ENCODE data around the gene PIAS4. TPM values are rescaled to one million over a fixed set of nuclear protein-coding genes. Genes with fewer than 3 reads are reported as not detected.

PIAS4 gene
- total RNA-seq, 1 donor from 2014 or later, result 56.3 TPM

- Mint-ChIP-seq H3K4me1 (ENCODE audit: low read depth) (no peaks in the 10 kb centered on the region), H3K4me3 (ENCODE audit: low read depth) (no peak overlapping the region), H3K9me3 (ENCODE audit: low read depth) (no peaks in the 10 kb centered on the region), H3K36me3 (ENCODE audit: insufficient read depth) (peaks cover 12% of the 10 kb centered on the region), H3K27me3 (no peaks in the 10 kb centered on the region), H3K27ac (peak overlapping the region; percentile 62)
- TF ChIP-seq, protein P1, sequence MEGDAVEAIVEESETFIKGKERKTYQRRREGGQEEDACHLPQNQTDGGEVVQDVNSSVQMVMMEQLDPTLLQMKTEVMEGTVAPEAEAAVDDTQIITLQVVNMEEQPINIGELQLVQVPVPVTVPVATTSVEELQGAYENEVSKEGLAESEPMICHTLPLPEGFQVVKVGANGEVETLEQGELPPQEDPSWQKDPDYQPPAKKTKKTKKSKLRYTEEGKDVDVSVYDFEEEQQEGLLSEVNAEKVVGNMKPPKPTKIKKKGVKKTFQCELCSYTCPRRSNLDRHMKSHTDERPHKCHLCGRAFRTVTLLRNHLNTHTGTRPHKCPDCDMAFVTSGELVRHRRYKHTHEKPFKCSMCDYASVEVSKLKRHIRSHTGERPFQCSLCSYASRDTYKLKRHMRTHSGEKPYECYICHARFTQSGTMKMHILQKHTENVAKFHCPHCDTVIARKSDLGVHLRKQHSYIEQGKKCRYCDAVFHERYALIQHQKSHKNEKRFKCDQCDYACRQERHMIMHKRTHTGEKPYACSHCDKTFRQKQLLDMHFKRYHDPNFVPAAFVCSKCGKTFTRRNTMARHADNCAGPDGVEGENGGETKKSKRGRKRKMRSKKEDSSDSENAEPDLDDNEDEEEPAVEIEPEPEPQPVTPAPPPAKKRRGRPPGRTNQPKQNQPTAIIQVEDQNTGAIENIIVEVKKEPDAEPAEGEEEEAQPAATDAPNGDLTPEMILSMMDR (IDR thresholded peaks at IDR 0.05; ENCODE audit: unreplicated experiment), result no peak
- DNase-seq (ENCODE audit: low spot score, unreplicated experiment), result no peak
Observed at GRCh38 chr19:3976495-3977241, 30.9 kb upstream of the PIAS4 start.

GRCh38 chr19:3977242-3978143 is 30.0 kb upstream of the PIAS4 start:
- no peaks in the 10 kb centered on the region for H3K9me3 Mint-ChIP-seq (ENCODE audit: low read depth)
- H3K27me3 Mint-ChIP-seq, result no peaks in the 10 kb centered on the region
- H3K4me3 Mint-ChIP-seq (ENCODE audit: low read depth), result no peak overlapping the region
- TF ChIP-seq, protein P1 (IDR thresholded peaks at IDR 0.05; ENCODE audit: unreplicated experiment), result peak; percentile 39
- no peaks in the 10 kb centered on the region for H3K4me1 Mint-ChIP-seq (ENCODE audit: low read depth)
- no peak for DNase-seq (ENCODE audit: low spot score, unreplicated experiment)
- H3K27ac Mint-ChIP-seq, result peak overlapping the region; percentile 77
- peaks cover 14% of the 10 kb centered on the region for H3K36me3 Mint-ChIP-seq (ENCODE audit: insufficient read depth)

GRCh38 chr19:3978145-3978544 is 29.4 kb upstream of the PIAS4 start:
- no peak overlapping the region for H3K4me3 Mint-ChIP-seq (ENCODE audit: low read depth)
- H3K27me3 Mint-ChIP-seq, result no peaks in the 10 kb centered on the region
- TF ChIP-seq, protein P1 (IDR thresholded peaks at IDR 0.05; ENCODE audit: unreplicated experiment), result no peak
- DNase-seq (ENCODE audit: low spot score, unreplicated experiment), result no peak
- no peaks in the 10 kb centered on the region for H3K9me3 Mint-ChIP-seq (ENCODE audit: low read depth)
- H3K27ac Mint-ChIP-seq, result peak overlapping the region; percentile 77
- peaks cover 2% of the 10 kb centered on the region for H3K4me1 Mint-ChIP-seq (ENCODE audit: low read depth)
- peaks cover 20% of the 10 kb centered on the region for H3K36me3 Mint-ChIP-seq (ENCODE audit: insufficient read depth)

DNA sequence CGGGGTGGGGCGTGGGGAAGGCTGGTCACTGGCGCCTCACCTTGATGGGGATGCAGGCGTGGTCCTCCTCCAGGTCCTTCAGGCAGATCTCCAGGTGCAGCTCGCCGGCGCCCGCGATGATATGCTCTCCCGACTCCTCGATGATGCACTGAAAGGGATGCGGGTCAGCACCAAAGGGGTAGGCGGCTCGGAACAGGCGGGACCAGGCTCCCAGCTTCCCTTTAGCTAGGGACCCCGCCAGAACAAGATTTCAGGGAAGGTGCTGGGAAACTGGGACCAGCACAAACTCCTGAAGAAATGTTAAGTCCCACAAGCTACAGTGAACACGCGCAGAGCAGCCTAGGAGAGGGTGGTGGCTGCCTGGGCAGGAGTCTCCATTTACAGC is 28.3 kb upstream of the PIAS4 start:
- TF ChIP-seq, protein P1 (IDR thresholded peaks at IDR 0.05; ENCODE audit: unreplicated experiment), result no peak
- Mint-ChIP-seq H3K9me3 (ENCODE audit: low read depth) (no peaks in the 10 kb centered on the region), H3K4me3 (ENCODE audit: low read depth) (no peak overlapping the region), H3K36me3 (ENCODE audit: insufficient read depth) (peaks cover 30% of the 10 kb centered on the region), H3K4me1 (ENCODE audit: low read depth) (peaks cover 12% of the 10 kb centered on the region), H3K27ac (peak overlapping the region; percentile 69), H3K27me3 (no peaks in the 10 kb centered on the region)
- no peak for DNase-seq (ENCODE audit: low spot score, unreplicated experiment)

- peak overlapping the region; percentile 79 for H3K27ac Mint-ChIP-seq
Observed at GRCh38 chr19:3979674-3980352, 27.7 kb upstream of the PIAS4 start.

More at GRCh38 chr19:3979674-3980352, 27.7 kb upstream of the PIAS4 start:
- no peaks in the 10 kb centered on the region for H3K27me3 Mint-ChIP-seq
- no peak for DNase-seq (ENCODE audit: low spot score, unreplicated experiment)
- H3K9me3 Mint-ChIP-seq (ENCODE audit: low read depth), result no peaks in the 10 kb centered on the region
- H3K36me3 Mint-ChIP-seq (ENCODE audit: insufficient read depth), result peaks cover 34% of the 10 kb centered on the region
- TF ChIP-seq, protein P1 (IDR thresholded peaks at IDR 0.05; ENCODE audit: unreplicated experiment), result no peak
- peaks cover 15% of the 10 kb centered on the region for H3K4me1 Mint-ChIP-seq (ENCODE audit: low read depth)
- no peak overlapping the region for H3K4me3 Mint-ChIP-seq (ENCODE audit: low read depth)

Data from progenitor cell of endocrine pancreas (in vitro differentiated cells).